Lung (tissue), 12 donors: ENCODE results near the gene ATP11A. TPM values are rescaled to one million over a fixed set of nuclear protein-coding genes. Genes with fewer than 3 reads are reported as not detected.

Experiments
- ATAC-seq: fragments of 200-7000 bp; cut with Tn5 transposase; one replicate; pipeline ENCODE4 v1.9.1; 2020; ENCODE audit warnings: moderate number of reproducible peaks; ENCODE audit not compliant: insufficient read depth, low FRiP score
- DNase-seq, 3 donors: peaks; one replicate each; pipeline ENCODE4 v3.0.0-alpha.2; 2013 to 2017
- H3K27ac ChIP-seq, 2 donors: one replicate each; pipeline ENCODE4 v1.5.1; 2013; ENCODE audit warnings: mild to moderate bottlenecking in 2 of 2, moderate library complexity in 2 of 2, control low read depth in 1 of 2, inconsistent platforms in 1 of 2, low read depth in 1 of 2, low read length in 1 of 2
- H3K27me3 ChIP-seq, 3 donors: one replicate each; pipeline ENCODE4 v1.5.1; 2013; ENCODE audit warnings: low read length in 2 of 3; ENCODE audit not compliant: control insufficient read depth in 3 of 3, insufficient read depth in 3 of 3
- H3K36me3 ChIP-seq, 4 donors: one replicate each; pipeline ENCODE4 v1.5.1; 2013; ENCODE audit warnings: low read length in 4 of 4, mild to moderate bottlenecking in 1 of 4, moderate library complexity in 1 of 4; ENCODE audit not compliant: control insufficient read depth in 4 of 4, insufficient read depth in 4 of 4
- H3K4me1 ChIP-seq, 5 donors: one replicate each; pipeline ENCODE4 v1.5.1; 2013; ENCODE audit warnings: low read length in 5 of 5, mild to moderate bottlenecking in 2 of 5, moderate library complexity in 1 of 5; ENCODE audit not compliant: control insufficient read depth in 5 of 5, insufficient read depth in 5 of 5
- H3K4me3 ChIP-seq: one replicate; pipeline ENCODE4 v1.5.1; 2013; ENCODE audit warnings: mild to moderate bottlenecking, control low read depth, moderate library complexity
- H3K9ac ChIP-seq, 2 donors: one replicate each; pipeline ENCODE4 v1.5.1; 2013; ENCODE audit warnings: low read length in 2 of 2, control low read depth in 1 of 2; ENCODE audit not compliant: insufficient read depth in 1 of 2
- H3K9me3 ChIP-seq, 4 donors: one replicate each; pipeline ENCODE4 v1.5.1; 2013; ENCODE audit warnings: low read length in 3 of 4, mild to moderate bottlenecking in 1 of 4, moderate library complexity in 1 of 4; ENCODE audit not compliant: control insufficient read depth in 4 of 4, insufficient read depth in 3 of 4
- CTCF ChIP-seq: IDR thresholded peaks from 2 replicates; pipeline ENCODE4 v1.5.1; 2012; ENCODE audit warnings: mild to moderate bottlenecking; ENCODE audit errors: control extremely low read depth, extremely low read depth
- WGBS, 2 donors: extraction: QIAGEN DNeasy Blood & Tissue Kit; methylation state at CpG; one replicate each; pipeline ENCODE4 v1.1.7; 2013; 5-methylcytosine and 5-hydroxymethylcytosine counted together
- polyA plus RNA-seq, 2 donors: library from polyadenylated mRNA; stranded (reverse); fragments of 200-250 nt; gene quantifications; one replicate each; pipeline ENCODE4 v1.2.1, GENCODE V29; 2013
- total RNA-seq, 2 donors: library from RNA; depleted of rRNA in 1 of 2; stranded (reverse); fragments of >200 nt in 1 of 2; gene quantifications; one replicate each; pipeline ENCODE4 v1.2.1, GENCODE V29; 2014 to 2021
- donor health status: control.
- donor health status: control.
- donor health status: Bipolar disorder and iron deficiency.
- donor health status: healthy.
- donor health status: DM: yes; HTN: yes; CAD: no.

Gene ATP11A
- total and polyA plus RNA-seq, 4 donors, result 46.3 to 317 (median 162) TPM

- Histone ChIP-seq H3K27ac (no peak overlapping the region), H3K36me3 (no peaks in the 10 kb centered on the region), H3K4me1 (peaks cover 0 to 3% (median 0%) of the 10 kb centered on the region in 5 donors), H3K9ac (no peak overlapping the region), H3K9me3 (no peaks in the 10 kb centered on the region), H3K27me3 (no peaks in the 10 kb centered on the region), H3K4me3 (no peak overlapping the region)
- no peak for TF ChIP-seq CTCF
- 81 to 90% methylated on average over 20 of the region's 20 CpGs for WGBS, 2 donors
- ATAC-seq (no peak), DNase-seq (no peak)
Measured at GRCh38 chr13:112679932-112680677, 9.7 kb upstream of the ATP11A start.

- H3K4me3 ChIP-seq, result no peak overlapping the region
- H3K36me3 ChIP-seq, result no peaks in the 10 kb centered on the region
- H3K9ac ChIP-seq, result no peak overlapping the region
- DNase-seq (no peak), ATAC-seq (no peak)
- WGBS, 2 donors, result 93 to 95% methylated on average over 17 of the region's 17 CpGs
- H3K27me3 ChIP-seq, result no peaks in the 10 kb centered on the region
- no peak overlapping the region for H3K27ac ChIP-seq
- H3K9me3 ChIP-seq, result no peaks in the 10 kb centered on the region
- peaks cover 0 to 3% (median 0%) of the 10 kb centered on the region in 5 donors for H3K4me1 ChIP-seq
- TF ChIP-seq CTCF, result no peak
Measured at GRCh38 chr13:112680741-112681360, 9.0 kb upstream of the ATP11A start.

DNA sequence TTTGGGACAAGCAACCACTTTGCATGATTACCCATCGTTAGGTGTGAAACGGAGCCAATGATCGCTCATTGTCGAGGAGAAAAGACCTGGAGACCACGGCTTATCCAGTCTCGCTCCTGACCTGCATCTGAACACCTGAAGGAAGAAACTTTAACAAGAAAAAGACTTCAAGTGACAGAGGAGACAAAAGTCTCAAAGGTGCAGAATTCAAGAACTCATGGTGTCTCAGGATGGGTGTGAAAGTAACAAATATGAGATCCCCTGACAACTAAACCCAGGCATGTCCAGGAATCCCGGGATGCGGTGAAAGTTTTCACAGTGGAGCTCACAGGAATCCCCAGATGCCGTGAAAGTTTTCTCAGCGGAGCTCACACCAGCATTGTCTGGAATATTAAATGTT lies 6.3 kb upstream of the ATP11A start:
- DNase-seq, result no peak

More for the DNA sequence above, 6.3 kb upstream of the ATP11A start:
- WGBS, 2 donors, result 93 to 97% methylated on average over 10 of the region's 10 CpGs
- Histone ChIP-seq H3K4me3 (no peak overlapping the region), H3K27ac (no peak overlapping the region), H3K27me3 (no peaks in the 10 kb centered on the region), H3K9ac (no peak overlapping the region), H3K9me3 (no peaks in the 10 kb centered on the region), H3K4me1 (peaks cover 0 to 7% (median 0%) of the 10 kb centered on the region in 5 donors), H3K36me3 (no peaks in the 10 kb centered on the region)
- no peak for TF ChIP-seq CTCF
- ATAC-seq, result no peak
